Stimulated activated CD4-positive, alpha-beta T cell treated with anti-CD3 and anti-CD28 coated beads, Interleukin-12 subunit alpha, Interleukin-12 subunit beta, amount 100 ng/mL, for 48 hours (primary cell): ENCODE data around the gene TPPP.
"Not testable (repeated sequence)": the region's sequence is repeated elsewhere in the genome, so short reads cannot be mapped to it uniquely, and the experiment has no call there.

Experiments
- DNase-seq, 3 donors: peaks; one replicate each; pipeline ENCODE4 v3.0.0-alpha.2; 2020; ENCODE audit warnings: low read depth in 2 of 3, low spot score in 1 of 3

The TPPP gene

GRCh38 chr5:694042-694431 lies 885 bp upstream of the TPPP start:
- DNase-seq, result not testable (repeated sequence)

DNA sequence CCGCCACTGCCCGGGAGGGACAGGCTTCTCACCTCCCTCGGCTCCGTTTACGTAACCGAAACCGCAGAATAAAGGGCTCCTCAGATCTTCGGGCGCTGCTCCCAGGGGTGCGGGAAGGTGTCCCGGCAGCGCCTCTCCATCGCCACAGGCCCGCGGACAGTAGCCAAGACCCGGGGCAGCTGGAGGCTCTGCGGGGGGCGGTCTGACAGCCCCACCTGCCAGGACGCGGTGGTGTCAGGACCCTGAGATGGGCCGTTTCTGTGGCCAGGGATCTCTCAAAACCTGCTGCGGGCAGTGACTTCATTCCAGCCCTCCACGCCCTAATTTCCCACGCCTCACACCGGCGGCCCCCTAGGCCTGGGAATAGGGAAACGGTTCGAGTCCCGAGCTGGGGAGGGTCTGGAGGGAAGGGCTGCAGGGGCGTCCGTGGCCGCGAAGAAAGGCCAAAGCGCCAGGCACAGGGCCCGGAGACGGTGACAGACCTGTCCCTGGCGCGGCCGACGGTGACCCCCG lies 567 bp downstream of the TPPP start:
- DNase-seq, result not testable (repeated sequence)

DNA sequence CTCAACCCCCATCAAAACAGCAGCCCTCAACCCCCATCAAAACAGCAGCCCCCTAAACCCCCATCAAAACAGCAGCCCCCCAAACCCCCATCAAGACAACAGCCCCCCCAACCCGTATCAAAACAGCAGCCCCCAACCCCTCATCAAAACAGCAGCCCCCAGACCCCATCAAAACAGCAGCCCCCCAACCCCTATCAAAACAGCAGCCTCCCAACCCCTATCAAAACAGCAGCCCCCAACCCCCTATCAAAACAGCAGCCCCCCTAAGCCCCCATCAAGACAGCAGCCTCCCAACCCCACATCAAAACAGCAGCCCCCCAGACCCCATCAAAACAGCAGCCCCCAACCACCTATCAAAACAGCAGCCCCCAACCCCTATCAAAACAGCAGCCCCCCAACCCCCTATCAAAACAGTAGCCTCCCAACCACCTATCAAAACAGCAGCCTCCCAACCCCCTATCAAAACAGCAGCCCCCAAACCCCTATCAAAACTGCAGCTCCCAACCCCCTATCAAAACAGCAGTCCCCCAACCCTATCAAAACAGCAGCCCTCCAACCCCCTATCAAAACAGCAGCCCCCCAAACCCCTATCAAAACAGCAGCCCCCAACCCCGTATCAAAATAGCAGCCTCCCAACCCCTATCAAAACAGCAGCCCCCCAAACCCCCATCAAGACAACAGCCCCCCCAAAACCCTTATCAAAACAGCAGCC lies 1.2 kb downstream of the TPPP start:
- DNase-seq, result no peak

DNA sequence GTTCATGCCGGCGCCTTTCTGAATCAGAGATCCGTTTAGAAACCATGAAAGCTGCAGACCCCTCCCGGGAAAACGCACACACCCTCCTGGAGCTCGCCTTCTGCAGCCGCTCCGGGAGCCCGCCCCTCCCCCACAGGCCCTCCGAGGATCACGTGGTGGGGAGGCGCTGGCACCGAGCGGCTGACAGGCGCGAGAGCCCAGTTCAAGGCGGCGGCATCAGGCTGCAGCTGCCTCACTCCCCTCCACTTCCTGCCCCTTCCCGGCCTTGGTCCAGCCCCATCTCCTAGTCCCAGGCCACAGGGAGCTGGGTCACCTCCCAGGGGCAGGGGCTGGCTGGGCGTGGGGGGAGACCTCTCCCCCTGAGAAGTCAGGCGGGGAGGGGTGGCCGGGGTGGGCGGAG lies 2.1 kb downstream of the TPPP start:
- not testable (repeated sequence) for DNase-seq

- DNase-seq, result not testable (repeated sequence)
Observed at GRCh38 chr5:690293-690692, 2.9 kb downstream of the TPPP start.

GRCh38 chr5:688348-689010 lies 4.7 kb downstream of the TPPP start:
- DNase-seq, result not testable (repeated sequence)

- DNase-seq, result not testable (repeated sequence)
Observed at GRCh38 chr5:686936-687335, 6.2 kb downstream of the TPPP start.

DNA sequence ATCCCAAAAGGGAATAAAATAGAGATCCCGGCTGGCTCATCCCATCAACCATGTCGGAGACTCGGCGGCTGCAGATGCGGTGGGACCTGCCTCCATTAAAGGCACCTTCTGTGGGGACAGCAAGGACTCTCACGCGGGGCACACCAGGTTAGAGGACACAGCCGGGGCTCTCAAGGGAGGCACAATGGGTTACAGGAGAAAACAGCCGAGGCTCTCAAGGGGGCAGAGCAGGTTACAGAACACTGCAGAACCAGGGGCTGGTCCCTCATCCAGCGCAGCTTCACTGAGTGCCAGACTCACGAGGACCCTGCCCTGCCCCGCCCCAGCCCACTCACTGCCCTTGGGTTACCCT lies 7.0 kb downstream of the TPPP start:
- DNase-seq, result not testable (repeated sequence)

GRCh38 chr5:685262-686171 lies 7.6 kb downstream of the TPPP start:
- no peak for DNase-seq

DNA sequence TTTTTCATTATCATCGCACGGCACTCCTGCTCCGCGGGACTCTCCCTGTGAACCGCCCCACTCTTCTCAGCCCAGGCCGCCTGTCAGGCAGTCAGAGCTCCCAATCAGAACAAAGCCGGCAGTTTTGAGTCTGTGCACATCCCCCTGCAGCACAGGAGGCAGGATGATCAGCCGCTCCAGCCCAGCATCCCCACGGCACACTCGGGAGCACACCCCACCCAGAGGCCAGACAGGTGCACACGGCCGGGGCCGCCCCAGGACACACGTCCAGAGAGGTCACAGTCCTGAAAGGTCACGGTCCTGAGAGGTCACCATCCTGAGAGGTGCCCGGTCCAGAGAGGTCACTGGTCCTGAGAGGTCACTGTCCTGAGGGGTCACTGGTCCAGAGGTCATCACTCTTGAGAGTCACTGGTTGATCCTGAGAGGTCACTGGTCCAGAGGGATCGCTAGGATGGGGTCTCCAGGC lies 8.4 kb downstream of the TPPP start:
- no peak for DNase-seq

DNA sequence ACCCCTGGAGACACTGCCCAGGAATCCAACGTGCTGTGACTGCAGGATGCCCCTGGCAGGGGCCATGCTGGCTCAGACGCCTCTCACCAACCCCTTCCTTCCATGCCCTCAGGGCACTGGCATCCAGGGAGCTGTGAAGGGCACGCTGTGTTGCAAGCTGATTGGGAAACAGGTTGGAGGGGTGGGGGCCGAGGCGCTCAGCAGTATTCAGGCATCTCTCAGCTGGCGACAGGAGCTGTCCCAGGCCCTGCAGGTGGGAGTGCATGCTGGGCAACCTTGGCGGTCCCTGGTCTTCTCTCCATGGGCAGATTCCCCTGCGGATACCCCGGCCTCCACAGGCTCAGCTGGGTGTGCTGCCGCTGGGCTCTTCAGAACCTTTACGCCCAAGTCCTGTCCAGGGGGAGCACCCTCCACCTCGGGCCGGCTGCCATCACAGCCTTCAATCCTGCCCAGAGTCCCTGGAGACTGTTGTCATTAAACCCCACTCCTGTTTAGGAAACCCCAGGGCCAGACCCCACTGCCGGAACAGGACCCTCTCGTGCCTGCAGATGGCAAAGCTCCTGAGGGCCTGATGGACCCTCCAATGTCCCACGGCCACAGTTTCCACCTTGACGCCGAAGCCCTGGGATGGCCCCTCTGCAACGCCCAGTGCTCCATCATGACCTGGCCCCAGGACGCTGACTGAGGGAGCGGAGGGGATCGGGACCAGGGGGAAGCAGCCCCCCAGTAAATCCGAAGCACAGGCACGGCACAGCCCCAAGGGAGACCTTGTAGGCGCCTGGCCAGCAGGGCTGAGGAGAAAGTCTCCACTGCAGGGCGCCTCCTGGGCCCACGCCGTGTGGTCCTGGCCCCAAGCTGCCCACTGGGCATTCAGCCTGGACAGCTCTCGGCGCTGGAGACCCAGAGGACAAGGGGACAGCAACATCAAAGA lies 9.3 kb downstream of the TPPP start:
- DNase-seq, result no peak

- DNase-seq, result not testable (repeated sequence)
Observed at GRCh38 chr5:682651-683358, 10.3 kb downstream of the TPPP start.

DNA sequence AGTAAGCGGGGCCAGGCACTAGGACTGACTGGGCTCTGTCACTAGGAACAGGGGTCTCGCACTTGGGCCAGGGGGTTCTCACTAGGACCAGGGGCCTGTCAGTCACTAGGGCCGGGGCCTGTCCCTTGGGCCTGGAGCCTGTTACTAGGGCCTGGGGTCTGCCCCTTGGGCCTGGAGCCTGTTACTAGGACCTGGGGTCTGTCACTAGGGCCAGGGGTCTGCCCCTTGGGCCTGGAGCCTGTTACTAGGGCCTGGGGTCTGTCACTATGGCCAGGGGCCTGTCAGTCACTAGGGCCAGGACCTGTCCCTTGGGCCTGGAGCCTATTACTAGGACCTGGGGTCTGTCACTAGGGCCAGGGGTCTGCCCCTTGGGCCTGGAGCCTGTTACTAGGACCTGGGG lies 10.9 kb downstream of the TPPP start:
- not testable (repeated sequence) for DNase-seq

GRCh38 chr5:681317-682191 lies 11.6 kb downstream of the TPPP start:
- DNase-seq, result not testable (repeated sequence)

GRCh38 chr5:680836-681235 lies 12.3 kb downstream of the TPPP start:
- not testable (repeated sequence) for DNase-seq

GRCh38 chr5:680118-680795 lies 12.9 kb downstream of the TPPP start:
- not testable (repeated sequence) for DNase-seq

GRCh38 chr5:679166-679895 lies 13.8 kb downstream of the TPPP start:
- not testable (repeated sequence) for DNase-seq
